Activated T-helper 1 cell treated with Interleukin-2 at 50 U/mL for 16 hours (primary cell): ENCODE data around the gene MMEL1.
"Not testable (repeated sequence)": the region's sequence is repeated elsewhere in the genome, so short reads cannot be mapped to it uniquely, and the experiment has no call there.

Source experiments
- DNase-seq: peaks from one replicate; pipeline ENCODE4 v3.0.0-alpha.2; 2020; ENCODE audit warnings: low read depth

MMEL1 gene

GRCh38 chr1:2590233-2591141, 42.3 kb downstream of the MMEL1 start:
- no peak for DNase-seq

GRCh38 chr1:2589431-2590232, 43.2 kb downstream of the MMEL1 start:
- no peak for DNase-seq

GRCh38 chr1:2588661-2589430, 44.0 kb downstream of the MMEL1 start:
- no peak for DNase-seq

GRCh38 chr1:2587860-2588571, 44.8 kb downstream of the MMEL1 start:
- DNase-seq, result no peak

- no peak for DNase-seq
Observed at GRCh38 chr1:2587071-2587859, 45.6 kb downstream of the MMEL1 start.

- peak; percentile 96 for DNase-seq
Observed at GRCh38 chr1:2586154-2587070, 46.4 kb downstream of the MMEL1 start, which contains the start of gene PRXL2B. TSS of gene PRXL2B (plus strand) at chr1:2586777. CDS start at chr1:2586886, 109 bp downstream.

GRCh38 chr1:2585318-2586092, 47.3 kb downstream of the MMEL1 start:
- DNase-seq, result peak; percentile 47

GRCh38 chr1:2584686-2585317, 48.0 kb downstream of the MMEL1 start:
- DNase-seq, result no peak

GRCh38 chr1:2583871-2584351, 48.9 kb downstream of the MMEL1 start:
- no peak for DNase-seq

GRCh38 chr1:2583331-2583791, 49.5 kb downstream of the MMEL1 start:
- DNase-seq, result no peak

GRCh38 chr1:2582391-2582790, 50.4 kb downstream of the MMEL1 start:
- DNase-seq, result no peak

- no peak for DNase-seq
Observed at GRCh38 chr1:2580691-2581090, 52.1 kb downstream of the MMEL1 start.

- DNase-seq, result no peak
Observed at GRCh38 chr1:2578758-2579118, 54.1 kb downstream of the MMEL1 start.

- DNase-seq, result not testable (repeated sequence)
Observed at GRCh38 chr1:2577565-2578075, 55.2 kb downstream of the MMEL1 start.

- DNase-seq, result no peak
Observed at GRCh38 chr1:2575801-2576663, 56.8 kb downstream of the MMEL1 start.

- DNase-seq, result no peak
Observed at GRCh38 chr1:2574350-2574749, 58.5 kb downstream of the MMEL1 start.
